T-helper 9 cell (primary cell): ENCODE results near the gene ELANE.
"Not testable (repeated sequence)": the region's sequence is repeated elsewhere in the genome, so short reads cannot be mapped to it uniquely, and the experiment has no call there.

Source experiments
- DNase-seq: peaks from one replicate; pipeline ENCODE4 v3.0.0-alpha.2; 2020

Gene ELANE

DNA sequence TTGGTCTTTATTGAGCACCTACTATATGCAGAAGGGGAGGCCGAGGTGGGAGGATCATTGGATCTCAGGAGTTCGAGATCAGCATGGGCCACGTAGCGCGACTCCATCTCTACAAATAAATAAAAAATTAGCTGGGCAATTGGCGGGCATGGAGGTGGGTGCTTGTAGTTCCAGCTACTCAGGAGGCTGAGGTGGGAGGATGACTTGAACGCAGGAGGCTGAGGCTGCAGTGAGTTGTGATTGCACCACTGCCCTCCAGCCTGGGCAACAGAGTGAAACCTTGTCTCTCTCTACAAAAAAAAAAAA, 11.2 kb downstream of the ELANE start:
- DNase-seq, result no peak

DNA sequence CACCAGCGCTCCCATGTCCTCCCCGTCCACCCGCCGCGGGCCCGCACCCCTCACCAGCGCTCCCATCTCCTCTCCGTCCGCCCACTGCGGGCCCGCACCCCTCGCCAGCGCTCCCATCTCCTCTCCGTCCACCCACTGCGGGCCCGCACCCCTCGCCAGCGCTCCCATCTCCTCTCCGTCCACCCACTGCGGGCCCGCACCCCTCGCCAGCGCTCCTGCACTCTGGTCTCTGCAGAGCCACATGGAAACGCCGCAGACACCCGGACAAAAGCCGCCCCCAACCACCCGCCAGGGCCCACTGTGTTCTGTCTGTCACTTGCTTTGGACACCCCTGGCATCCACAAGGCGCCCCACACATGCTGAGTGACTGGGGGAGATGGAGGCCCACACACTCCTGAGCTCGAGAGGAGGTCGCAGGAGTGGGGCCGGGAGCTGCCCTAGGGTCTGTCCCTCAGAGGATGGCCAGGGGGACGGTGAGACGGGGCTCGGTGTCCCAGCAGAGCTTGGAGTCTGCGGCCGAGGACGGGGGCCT, 14.7 kb downstream of the ELANE start:
- DNase-seq, result no peak

DNA sequence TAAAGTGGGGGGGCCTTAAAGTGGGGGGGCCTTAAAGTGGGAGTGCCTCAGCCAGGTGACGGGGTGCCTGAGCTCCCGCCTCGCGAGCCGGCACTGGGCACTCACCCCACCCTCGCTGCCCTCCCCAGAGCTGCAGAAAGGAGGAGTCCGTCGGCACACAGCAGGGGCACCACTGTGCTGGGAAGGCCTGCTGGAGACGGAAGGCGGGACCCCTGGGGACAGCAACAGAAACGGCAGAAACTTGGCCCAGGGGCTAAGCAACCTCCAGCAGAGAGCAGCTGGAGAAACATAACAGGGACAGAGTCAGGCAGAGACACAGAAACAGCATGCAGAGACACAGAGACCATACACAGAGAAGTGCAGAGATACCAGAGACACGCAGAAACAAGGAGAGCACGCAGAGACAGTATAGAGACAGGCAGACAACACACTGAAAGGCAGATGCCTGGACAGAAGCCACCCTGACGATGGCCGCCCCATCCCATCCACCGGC, 15.2 kb downstream of the ELANE start:
- DNase-seq, result no peak

DNA sequence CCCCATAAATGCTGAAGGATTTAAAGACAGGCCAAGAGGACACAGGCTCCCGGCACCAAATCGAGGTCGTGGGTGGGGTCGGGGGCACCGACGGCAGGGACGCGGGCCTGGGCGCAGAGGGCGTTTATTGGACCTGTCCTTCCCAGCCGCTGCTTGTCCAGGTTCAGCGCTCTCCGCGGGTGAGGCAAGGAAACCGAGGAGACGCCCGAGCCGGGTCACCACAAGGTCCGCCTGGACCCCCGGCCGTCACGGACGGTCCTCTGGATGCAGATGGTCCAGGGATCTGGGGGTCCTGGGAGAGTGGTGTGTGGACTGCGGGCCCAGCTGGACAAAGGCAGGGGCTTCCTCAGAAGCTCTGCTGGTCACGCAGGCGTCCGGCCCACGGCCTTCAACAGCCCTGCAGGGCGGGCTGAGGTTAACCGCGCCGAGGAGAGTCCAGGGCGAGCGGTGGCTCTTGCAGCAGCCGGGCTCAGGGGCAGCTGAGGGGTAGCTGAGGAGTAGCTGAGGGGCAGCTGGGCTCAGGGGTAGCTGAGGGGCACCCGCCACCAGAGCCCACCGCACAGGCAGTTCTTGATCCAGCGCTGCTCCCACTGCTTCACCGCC, 15.9 kb downstream of the ELANE start:
- DNase-seq, result no peak

DNA sequence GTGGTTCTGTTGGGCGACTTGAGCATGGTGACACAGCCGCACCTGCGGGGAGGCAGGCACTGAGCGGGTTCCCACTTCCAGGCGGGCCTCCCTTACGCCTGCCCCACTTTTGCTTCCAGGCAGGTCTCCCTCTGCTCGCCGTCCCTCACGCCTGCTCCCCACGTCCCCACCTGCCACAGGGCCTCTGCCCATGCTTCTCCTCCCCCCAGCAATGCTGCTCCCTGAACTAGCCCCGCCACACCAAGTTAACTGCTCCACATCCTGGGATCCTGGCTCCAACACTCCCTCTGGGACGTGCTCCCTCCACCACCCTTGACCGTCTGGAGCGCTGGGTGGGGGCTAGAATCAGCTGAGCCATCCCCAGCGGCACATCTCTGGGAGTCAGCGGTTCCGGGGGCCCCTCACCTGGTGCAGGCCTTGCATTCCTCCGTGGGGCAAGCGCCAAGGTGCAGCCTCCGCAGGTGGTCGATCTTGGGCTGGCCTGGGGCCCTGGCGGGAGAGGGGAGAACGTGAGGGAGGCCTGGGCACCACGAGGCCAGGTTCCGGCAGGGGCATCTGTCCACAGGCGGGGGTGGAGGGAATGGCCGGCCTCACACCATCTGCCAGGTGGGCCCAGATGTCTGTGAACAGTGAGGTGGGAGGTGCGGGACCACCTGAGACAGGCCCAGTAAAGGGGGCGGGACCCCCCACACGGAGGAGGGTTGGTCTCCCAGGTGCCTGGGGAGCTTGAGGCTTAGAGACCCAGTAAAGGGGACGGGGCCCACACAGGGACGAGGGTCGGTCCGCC, 16.5 kb downstream of the ELANE start:
- DNase-seq, result no peak

DNA sequence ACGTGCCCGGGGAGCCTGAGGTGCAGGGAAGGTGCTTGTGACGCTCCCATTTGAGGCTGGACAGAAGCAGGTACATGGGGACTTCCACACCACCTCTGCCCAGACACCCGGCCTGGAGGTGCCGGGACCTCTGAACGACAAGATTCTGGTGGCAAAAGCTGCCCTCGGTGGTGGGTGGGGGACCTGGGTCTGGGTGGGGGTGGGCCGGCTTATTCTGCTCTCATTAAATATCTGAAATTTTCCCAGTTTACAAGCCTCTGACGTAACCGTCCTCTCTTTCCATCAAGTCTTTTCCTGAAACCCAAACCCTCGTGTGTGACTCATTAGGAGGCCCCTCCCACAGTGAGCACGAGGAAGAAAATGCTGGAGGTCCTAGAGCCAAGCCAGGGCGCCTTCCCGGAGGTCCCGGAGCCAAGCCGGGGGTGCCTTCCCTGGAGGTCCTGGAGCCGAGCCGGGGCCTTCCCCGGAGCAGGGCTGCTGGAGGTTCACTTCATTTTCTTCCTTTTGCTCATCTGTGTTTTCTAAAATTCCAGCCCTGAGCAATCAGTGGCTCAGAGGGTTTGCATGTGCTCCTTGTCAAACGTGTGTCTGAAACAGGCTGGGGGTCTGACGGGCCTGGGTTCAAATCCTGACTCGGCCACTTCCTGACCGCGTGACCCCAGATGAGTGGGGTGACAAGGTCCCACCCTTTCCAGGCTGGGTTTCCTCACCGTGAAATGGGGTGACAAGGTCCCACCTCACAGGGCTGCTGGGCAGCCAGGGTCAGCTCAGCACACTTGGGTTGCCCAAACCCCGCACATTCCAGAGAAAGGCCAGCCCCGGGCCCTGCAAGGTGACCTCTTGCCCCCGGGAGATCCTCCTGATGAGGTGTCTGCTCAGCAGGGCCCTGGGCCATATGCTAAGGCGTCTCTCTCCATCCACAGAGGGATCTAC, 17.4 kb downstream of the ELANE start:
- DNase-seq, result no peak

DNA sequence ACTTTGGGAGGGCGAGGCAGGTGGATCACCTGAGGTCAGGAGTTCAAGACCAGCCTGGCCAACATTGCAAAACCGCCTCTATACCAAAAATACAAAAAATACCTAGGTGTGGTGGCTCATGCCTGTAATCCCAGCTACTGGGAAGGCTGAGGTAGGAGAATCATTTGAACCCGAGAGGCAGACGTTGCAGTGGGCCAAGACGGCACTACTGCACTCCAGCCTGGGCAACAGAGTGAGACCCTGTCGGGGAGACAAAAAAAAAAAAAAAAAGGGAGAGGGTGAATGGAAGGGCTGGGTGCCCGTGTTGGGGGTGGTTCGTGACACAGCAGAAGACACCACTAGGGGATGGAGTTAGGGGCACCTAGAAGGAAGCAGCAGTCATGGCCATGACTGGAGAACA, 18.2 kb downstream of the ELANE start:
- DNase-seq, result no peak

DNA sequence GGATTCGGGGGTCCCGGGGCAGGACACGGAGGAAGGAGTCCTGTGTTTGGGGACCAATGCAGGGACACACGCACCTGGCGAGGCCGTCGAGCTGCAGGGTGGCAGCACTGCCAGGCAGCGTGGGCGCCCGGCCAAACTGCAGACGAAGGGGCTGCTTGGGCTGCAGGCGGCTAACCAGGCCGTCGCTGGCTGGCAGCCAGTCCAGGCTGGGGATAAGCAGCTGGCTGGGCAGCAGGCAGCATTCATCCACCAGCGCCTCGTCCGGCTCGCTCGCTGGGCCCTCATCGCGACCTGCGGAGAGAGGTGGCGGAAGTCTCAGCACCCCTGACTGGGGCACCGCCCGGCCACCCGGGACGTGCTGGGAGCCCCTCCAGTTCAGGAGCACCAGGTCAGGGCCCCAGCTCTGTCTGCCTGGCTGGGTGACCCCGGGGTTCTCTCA, 18.9 kb downstream of the ELANE start:
- DNase-seq, result no peak

DNA sequence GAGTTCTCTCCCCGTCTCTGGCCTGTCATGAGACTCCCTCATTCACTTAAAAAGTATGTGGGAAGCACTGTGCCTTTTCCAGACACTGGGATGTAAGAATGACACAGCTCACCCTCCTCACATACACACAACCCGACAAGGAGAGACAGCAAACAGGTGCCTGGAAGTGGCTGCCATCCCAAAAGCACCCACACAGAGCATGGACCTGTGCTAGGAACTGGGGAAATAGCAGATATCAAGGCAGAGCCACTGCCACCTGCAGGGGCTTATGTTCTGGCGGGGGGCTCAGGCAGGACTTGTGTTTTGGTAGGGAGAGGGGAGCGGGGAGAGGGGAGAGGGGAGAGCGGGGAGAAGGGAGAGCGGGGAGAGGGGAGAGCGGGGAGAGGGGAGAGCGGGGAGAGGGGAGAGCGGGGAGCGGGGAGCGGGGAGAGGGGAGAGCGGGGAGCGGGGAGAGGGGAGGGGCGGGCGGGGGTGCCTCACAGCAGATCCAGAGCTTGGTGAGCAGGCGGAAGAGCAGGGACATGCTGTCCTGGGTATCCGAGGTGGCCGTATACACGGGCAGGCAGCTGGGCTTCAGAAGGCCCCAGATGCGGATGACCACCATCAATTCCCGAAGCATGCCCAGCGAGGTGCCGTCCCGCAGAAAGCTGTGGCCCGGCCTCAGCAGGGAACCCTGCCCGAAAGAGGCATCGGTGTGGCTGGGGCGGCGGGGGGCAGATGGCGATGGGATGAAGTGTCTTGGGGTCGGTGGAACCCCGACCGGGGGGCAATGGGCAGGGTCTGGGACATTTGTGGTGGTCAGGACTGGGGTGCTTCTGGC, 19.6 kb downstream of the ELANE start:
- no peak for DNase-seq

DNA sequence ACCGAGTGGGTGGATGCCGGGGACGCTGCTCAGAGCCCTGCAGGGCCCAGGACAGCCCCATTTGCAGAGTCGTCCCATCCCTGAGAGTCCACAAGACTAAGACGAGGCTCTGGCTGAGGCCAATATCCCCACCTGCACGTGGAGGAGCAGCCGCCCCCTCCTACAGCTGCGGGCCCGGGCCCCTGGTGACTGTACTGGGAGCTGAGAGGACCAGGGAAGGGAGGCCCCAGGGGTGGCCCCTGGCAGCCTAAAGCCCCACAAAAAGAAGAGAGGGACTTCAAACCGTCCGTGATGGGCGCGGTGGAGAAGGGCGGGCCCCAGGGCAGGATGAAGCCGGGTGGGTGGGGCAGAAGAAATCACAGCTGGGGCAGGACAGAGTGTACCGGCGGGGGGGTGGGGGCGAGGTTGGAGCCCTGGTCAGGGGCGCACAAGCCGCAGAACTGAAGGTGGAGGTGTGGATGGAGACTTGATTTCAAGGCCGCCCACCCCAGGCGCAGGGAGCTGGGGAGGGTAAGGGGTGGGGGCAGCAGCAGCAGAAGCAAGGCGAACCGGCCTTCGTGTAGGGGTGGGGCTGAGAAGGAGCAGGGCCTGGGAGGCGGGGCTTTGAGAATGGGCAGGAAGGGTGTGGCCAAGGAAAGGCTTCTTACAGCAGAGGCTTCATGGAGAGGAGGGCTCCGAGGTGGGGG, 20.3 kb downstream of the ELANE start:
- DNase-seq, result peak; percentile 75

DNA sequence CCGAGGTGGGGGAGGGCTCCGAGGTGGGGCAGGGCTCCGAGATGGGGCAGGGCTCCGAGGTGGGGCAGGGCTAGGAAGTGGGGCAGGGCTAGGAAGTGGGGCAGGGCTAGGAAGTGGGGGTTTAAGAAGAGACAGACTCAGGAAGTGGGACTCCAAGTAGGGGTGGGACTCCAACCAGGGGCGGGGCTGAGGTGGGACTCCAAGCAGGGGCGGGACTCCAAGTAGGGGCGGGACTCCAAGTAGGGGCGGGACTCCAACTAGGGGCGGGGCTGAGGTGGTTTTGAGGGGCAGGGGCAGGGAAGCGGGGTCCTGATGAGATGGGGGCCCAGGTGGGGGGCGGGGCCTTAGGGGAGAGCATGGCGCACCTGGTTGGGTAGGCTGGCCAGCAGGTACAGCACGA, 21.0 kb downstream of the ELANE start:
- peak; percentile 73 for DNase-seq

DNA sequence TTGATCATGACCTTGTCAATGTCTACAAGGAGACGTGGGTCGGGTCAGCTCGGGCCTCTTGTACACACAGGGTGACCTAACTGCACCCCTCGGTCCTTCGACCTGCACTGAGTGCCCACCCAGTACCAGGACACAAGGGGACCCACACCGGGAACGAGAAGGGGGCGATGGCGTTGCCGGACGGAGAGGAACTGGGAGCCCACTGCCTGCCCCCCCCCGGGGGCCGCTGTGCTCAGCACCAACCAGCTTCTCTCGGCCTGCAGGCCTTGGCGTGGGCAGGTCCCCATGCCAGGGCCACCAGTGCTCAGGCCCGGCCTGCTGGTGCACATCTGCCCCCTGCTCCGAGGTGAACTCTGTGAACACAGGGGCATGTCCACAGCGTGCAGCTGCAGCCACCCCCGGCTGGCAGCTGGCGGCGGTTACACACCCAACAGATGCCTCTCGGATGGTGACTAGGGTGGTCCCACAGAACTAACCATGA, 21.5 kb downstream of the ELANE start:
- no peak for DNase-seq

DNA sequence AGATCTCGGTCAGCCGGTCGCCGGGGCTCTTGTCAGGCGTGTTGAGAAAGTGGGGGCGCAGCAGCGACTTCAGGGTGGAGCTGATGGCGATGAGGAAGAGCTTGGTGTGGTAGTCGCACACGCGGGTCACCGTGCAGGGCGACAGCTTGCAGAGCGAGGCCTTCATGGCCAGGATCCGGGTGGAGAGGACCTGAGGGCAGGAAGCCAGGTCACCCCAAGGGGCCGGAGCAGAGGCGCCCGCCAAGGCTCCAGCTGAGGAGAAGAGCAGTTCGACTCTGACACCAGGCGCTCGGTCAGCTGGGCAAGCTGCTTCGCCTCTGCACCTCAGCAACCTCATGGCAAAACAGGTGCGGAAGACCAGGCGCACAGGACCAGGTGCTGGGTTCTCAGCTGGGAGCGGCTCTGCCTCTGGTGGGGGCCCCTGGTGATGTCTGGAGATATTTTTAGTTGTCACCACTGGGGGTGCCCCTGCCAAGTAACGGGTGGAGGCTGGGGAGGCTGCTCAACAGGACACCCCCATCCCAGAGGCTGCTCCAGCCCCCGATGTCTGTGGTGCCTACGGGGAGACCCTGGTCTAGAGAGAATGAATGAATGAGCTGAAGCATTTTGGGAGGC, 23.3 kb downstream of the ELANE start:
- no peak for DNase-seq

DNA sequence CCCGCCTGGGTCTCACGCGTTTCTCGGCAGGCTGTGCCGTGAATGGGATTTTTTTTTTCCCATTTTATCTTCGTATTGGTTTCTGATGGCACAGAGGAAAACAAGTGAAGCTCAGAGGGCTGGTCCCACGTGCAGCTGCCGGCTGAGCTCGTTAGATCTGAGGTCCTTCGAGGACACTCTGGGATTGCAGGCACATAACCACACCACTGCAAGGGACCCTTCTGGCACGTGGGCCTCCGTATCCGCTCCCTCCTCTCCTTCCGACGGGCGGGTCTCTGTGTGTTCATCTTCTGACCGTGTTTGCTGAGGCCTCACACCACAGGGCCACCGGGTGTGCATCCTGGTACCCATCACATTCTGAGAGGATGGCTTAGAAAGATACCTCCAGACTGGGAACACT, 24.0 kb downstream of the ELANE start:
- no peak for DNase-seq

DNA sequence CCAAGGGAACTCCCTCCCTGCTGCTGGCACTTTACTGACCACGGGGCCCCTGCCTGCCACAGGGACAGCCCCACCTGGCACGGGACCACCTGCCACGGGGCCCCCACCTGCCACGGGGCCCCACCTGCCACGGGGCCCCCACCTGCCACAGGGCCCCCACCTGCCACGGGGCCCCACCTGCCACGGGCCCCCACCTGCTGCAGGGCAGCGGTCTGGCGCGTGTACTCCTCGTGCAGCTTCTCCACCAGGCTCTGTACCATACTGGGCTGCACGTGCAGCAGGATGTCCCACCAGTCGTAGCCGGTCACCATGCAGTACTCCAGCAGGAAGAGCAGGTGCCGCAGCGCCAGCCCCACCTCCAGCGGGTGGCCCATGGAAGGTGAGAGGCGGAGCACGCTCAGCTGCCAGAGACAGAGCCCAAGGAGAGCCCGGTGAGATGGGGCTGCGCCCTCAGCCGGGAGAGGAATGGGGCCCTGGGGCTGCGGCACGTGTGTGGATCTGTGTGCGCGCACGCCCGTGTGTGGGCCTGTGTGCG, 24.7 kb downstream of the ELANE start:
- no peak for DNase-seq

DNA sequence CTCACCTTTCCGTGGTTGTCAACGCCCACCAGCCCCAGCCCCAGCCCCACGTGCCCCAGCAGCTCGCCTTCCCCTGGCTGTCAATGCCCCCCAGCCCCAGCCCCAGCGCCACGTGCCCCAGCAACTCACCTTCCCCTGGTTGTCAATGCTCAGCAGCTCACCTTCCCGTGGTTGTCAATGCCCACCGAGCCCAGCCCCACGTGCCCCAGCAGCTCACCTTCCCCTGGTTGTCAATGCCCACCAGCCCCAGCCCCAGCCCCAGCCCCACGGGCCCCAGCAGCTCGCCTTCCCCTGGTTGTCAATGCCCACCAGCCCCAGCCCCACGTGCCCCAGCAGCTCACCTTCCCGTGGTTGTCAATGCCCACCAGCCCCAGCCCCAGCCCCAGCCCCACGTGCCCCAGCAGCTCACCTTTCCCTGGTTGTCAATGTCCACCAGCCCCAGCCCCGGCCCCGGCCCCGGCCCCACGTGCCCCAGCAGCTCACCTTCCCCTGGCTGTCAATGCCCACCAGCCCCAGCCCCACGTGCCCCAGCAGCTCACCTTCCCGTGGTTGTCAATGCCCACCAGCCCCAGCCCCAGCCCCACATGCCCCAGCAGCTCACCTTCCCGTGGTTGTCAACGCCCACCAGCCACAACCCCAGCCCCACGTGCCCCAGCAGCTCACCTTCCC, 26.0 kb downstream of the ELANE start:
- DNase-seq, result not testable (repeated sequence)

DNA sequence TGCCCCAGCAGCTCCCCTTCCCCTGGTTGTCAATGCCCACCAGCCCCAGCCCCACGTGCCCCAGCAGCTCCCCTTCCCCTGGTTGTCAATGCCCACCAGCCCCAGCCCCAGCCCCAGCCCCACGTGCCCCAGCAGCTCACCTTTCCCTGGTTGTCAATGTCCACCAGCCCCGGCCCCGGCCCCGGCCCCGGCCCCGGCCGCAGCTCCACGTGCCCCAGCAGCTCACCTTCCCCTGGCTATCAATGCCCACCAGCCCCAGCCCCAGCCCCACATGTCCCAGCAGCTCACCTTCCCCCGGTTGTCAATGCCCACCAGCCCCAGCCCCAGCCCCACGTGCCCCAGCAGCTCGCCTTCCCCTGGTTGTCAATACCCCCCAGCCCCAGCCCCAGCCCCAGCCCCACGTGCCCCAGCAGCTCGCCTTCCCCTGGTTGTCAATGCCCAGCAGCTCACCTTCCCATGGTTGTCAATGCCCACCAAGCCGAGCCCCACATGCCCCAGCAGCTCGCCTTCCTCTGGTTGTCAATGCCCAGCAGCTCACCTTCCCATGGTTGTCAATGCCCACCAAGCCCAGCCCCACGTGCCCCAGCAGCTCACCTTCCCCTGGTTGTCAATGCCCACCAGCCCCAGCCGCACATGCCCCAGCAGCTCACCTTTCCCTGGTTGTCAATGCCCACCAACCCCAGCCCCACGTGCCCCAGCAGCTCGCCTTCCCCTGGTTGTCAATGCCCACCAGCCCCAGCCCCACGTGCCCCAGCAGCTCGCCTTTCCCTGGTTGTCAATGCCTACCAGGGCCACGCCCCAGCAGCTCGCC, 26.9 kb downstream of the ELANE start:
- not testable (repeated sequence) for DNase-seq

DNA sequence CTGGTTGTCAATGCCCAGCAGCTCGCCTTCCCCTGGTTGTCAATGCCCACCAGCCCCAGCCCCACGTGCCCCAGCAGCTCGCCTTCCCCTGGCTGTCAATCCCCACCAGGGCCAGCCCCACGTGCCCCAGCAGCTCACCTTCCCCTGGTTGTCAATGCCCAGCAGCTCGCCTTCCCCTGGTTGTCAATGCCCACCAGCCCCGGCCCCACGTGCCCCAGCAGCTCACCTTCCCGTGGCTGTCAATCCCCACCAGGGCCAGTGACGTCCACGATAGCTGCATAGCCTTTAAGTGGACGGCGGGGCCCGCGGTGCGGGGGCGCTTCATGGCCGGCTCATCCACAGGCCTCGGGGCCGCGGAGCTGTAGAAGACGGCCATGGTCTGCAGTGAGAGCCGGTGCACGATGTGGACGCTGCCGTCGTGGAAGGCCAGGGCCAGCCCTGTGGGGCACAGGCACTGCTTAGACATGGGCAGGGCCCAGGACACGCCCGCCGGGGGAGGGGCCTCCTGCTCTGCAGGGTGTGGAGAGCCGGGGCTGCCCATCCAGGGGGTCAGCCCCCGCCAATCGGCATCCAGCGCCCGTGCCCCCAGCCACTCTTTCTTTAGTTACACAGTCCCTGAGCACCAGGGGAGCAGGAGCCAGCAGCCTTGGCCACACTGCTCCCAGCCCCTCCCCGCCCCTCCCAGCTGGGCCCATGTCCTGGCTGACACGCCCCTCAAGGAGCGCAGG, 27.8 kb downstream of the ELANE start:
- DNase-seq, result no peak
